ENCODE measurements around the gene SENP1. TPM values are rescaled to one million over a fixed set of nuclear protein-coding genes. Genes with fewer than 3 reads are reported as not detected.

SENP1 gene
- total RNA-seq, 4 donors from 2014 or later, result 2.2 to 20.3 (median 10.5) TPM

- no peak for DNase-seq
- H3K4me1 ChIP-seq, result peaks cover 8 to 21% (median 17%) of the 10 kb centered on the region in 4 donors
- in situ Hi-C loops (cut with MboI; ENCODE audit: low pct_ligation_motif_present in 1 of 4, low pct_unique_long_range_greater_than_20kb in 1 of 4, low sequenced_read_pairs in 3 of 4) (loop anchor here in 1 of 4 donors (10.0 kb wide), 1 partner anchor 60 kb away; no protein-coding TSS in a partner anchor), intact Hi-C loops (cut with DNase I; ENCODE audit: low total_unique reads) (loop anchor here (10.0 kb wide), 1 partner anchor 50 kb away; the partner anchor contains the start of gene ASB8)
- H3K36me3 ChIP-seq, result no peaks in the 10 kb centered on the region
- no peaks in the 10 kb centered on the region for H3K27me3 ChIP-seq
- TF ChIP-seq CTCF (IDR thresholded peaks at IDR 0.05), result no peak
- 57 to 60% methylated on average over 4 of the region's 4 CpGs for WGBS, 2 donors (ENCODE audit: low coverage in 1 of 2)
- no peaks in the 10 kb centered on the region for H3K9me3 ChIP-seq
- H3K27ac ChIP-seq, result peak overlapping the region in 1 of 4 donors; percentile 94
- peak overlapping the region in 2 of 4 donors; percentile 84 to 90 for H3K4me3 ChIP-seq
Observed at GRCh38 chr12:48104531-48104930, 1.3 kb downstream of the SENP1 start.

DNA sequence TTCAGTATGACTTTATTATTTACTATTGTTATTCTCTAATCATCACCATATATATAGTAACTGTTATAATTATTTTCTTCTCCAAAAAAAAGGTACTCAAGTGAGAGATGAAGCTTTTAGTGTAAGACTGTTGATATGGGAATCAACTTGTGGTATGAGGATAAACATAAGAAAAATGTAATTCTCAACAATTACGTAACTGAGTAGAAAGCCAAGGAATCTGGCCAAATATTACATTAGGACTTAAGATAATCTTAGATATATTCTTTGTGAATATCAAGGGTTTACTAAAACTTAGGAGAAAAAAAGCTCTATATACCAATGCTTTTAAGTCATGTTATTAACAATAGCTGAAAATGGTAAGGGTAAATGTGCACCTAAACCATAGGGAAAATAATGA, 13.3 kb downstream of the SENP1 start:
- WGBS, 2 donors (ENCODE audit: low coverage in 1 of 2), result 82 to 92% methylated on average over 1 of the region's 1 CpG
- Histone ChIP-seq H3K27ac (no peak overlapping the region), H3K4me1 (no peaks in the 10 kb centered on the region), H3K27me3 (no peaks in the 10 kb centered on the region), H3K4me3 (no peak overlapping the region), H3K9me3 (no peaks in the 10 kb centered on the region), H3K36me3 (peaks cover 0 to 31% (median 15%) of the 10 kb centered on the region in 4 donors)
- DNase-seq, result no peak
- no peak for TF ChIP-seq EP300 (IDR thresholded peaks at IDR 0.05; ENCODE audit: low read depth)
- in situ Hi-C loops (cut with MboI; ENCODE audit: low pct_ligation_motif_present in 1 of 4, low pct_unique_long_range_greater_than_20kb in 1 of 4, low sequenced_read_pairs in 3 of 4) (no loop called here), intact Hi-C loops (cut with DNase I; ENCODE audit: low total_unique reads) (no loop called here)

GRCh38 chr12:48086327-48086726, 19.6 kb downstream of the SENP1 start:
- no peak for DNase-seq
- no peaks in the 10 kb centered on the region for H3K9me3 ChIP-seq
- H3K36me3 ChIP-seq, result peaks cover 0 to 30% (median 9%) of the 10 kb centered on the region in 4 donors
- intact Hi-C loops (cut with DNase I; ENCODE audit: low total_unique reads), result no loop called here
- H3K27ac ChIP-seq, result no peak overlapping the region
- WGBS, 2 donors (ENCODE audit: low coverage in 1 of 2), result 76 to 91% methylated on average over 3 of the region's 3 CpGs
- H3K27me3 ChIP-seq, result no peaks in the 10 kb centered on the region
- TF ChIP-seq POLR2A (IDR thresholded peaks at IDR 0.05) (no peak), POLR2AphosphoS5 (IDR thresholded peaks at IDR 0.05) (no peak), EP300 (IDR thresholded peaks at IDR 0.05; ENCODE audit: low read depth) (no peak), CTCF (IDR thresholded peaks at IDR 0.05) (no peak)
- H3K4me3 ChIP-seq, result no peak overlapping the region
- in situ Hi-C loops (cut with MboI; ENCODE audit: low pct_ligation_motif_present in 1 of 4, low pct_unique_long_range_greater_than_20kb in 1 of 4, low sequenced_read_pairs in 3 of 4), result no loop called here
- H3K4me1 ChIP-seq, result no peaks in the 10 kb centered on the region

- intact Hi-C loops (cut with DNase I; ENCODE audit: low total_unique reads), result no loop called here
- no peaks in the 10 kb centered on the region for H3K9me3 ChIP-seq
Observed at GRCh38 chr12:48084841-48085460, 20.9 kb downstream of the SENP1 start.

More at GRCh38 chr12:48084841-48085460, 20.9 kb downstream of the SENP1 start:
- Histone ChIP-seq H3K4me3 (no peak overlapping the region), H3K27me3 (no peaks in the 10 kb centered on the region), H3K36me3 (peaks cover 0 to 30% (median 9%) of the 10 kb centered on the region in 4 donors), H3K4me1 (no peaks in the 10 kb centered on the region), H3K27ac (no peak overlapping the region)
- TF ChIP-seq EP300 (IDR thresholded peaks at IDR 0.05; ENCODE audit: low read depth), result no peak
- TF ChIP-seq POLR2A (IDR thresholded peaks at IDR 0.05), result no peak
- TF ChIP-seq CTCF (IDR thresholded peaks at IDR 0.05), result no peak
- TF ChIP-seq POLR2AphosphoS5 (IDR thresholded peaks at IDR 0.05), result no peak
- WGBS, 2 donors (ENCODE audit: low coverage in 1 of 2), result 82 to 87% methylated on average over 4 to 12 of the region's 12 CpGs
- DNase-seq, result no peak
- in situ Hi-C loops (cut with MboI; ENCODE audit: low pct_ligation_motif_present in 1 of 4, low pct_unique_long_range_greater_than_20kb in 1 of 4, low sequenced_read_pairs in 3 of 4), result no loop called here
